ENCODE results near the gene NPPB. TPM values are rescaled to one million over a fixed set of nuclear protein-coding genes. Genes with fewer than 3 reads are reported as not detected.

Gene NPPB
- total and polyA plus RNA-seq, 5 donors from 2014 or later: not detected

- no peaks in the 10 kb centered on the region for H3K27me3 ChIP-seq (ENCODE audit: control insufficient read depth, insufficient read depth, low read length)
- H3K4me3 Mint-ChIP-seq: no peak overlapping the region
- no peak for DNase-seq
- H3K27ac Mint-ChIP-seq: no peak overlapping the region
- H3K4me3 ChIP-seq (ENCODE audit: low read depth, low read length): no peak overlapping the region
- peaks cover 38% of the 10 kb centered on the region for H3K36me3 Mint-ChIP-seq
- no peaks in the 10 kb centered on the region for H3K27me3 Mint-ChIP-seq
- H3K4me1 ChIP-seq (ENCODE audit: control insufficient read depth, insufficient read depth, low read length, poor library complexity, severe bottlenecking): no peaks in the 10 kb centered on the region
- no peak for ATAC-seq (ENCODE audit: low read depth in 2 of 2)
- H3K4me1 Mint-ChIP-seq: peaks cover 0 to 9% (median 2%) of the 10 kb centered on the region in 4 donors
- peaks cover 44% of the 10 kb centered on the region for H3K36me3 ChIP-seq (ENCODE audit: control insufficient read depth, insufficient read depth, low read length)
- H3K27ac ChIP-seq (ENCODE audit: insufficient read depth, low read length, poor library complexity, severe bottlenecking): no peak overlapping the region
- H3K9me3 ChIP-seq (ENCODE audit: control insufficient read depth in 2 of 2, low read length in 2 of 2): no peaks in the 10 kb centered on the region
- peaks cover 0 to 3% (median 0%) of the 10 kb centered on the region in 7 donors for H3K9me3 Mint-ChIP-seq
Observed at GRCh38 chr1:11839727-11840705, 18.7 kb downstream of the NPPB start.

GRCh38 chr1:11838349-11839272, 20.1 kb downstream of the NPPB start:
- ATAC-seq (ENCODE audit: low read depth in 2 of 2) (peak; percentile 78 to 81), DNase-seq (peak; percentile 59 to 74 (median 64))
- Histone ChIP-seq H3K36me3 (ENCODE audit: control insufficient read depth, insufficient read depth, low read length) (peaks cover 47% of the 10 kb centered on the region), H3K27ac (ENCODE audit: insufficient read depth, low read length, poor library complexity, severe bottlenecking) (no peak overlapping the region), H3K9me3 (ENCODE audit: control insufficient read depth in 2 of 2, low read length in 2 of 2) (no peaks in the 10 kb centered on the region), H3K27me3 (ENCODE audit: control insufficient read depth, insufficient read depth, low read length) (no peaks in the 10 kb centered on the region), H3K4me1 (ENCODE audit: control insufficient read depth, insufficient read depth, low read length, poor library complexity, severe bottlenecking) (no peaks in the 10 kb centered on the region), H3K4me3 (ENCODE audit: low read depth, low read length) (no peak overlapping the region)
- Mint-ChIP-seq H3K4me3 (no peak overlapping the region), H3K4me1 (peaks cover 0 to 9% (median 2%) of the 10 kb centered on the region in 4 donors), H3K9me3 (no peaks in the 10 kb centered on the region), H3K36me3 (peaks cover 38% of the 10 kb centered on the region), H3K27ac (no peak overlapping the region), H3K27me3 (no peaks in the 10 kb centered on the region)

GRCh38 chr1:11837767-11838348, 20.9 kb downstream of the NPPB start:
- H3K27me3 ChIP-seq (ENCODE audit: control insufficient read depth, insufficient read depth, low read length): no peaks in the 10 kb centered on the region
- Mint-ChIP-seq H3K9me3 (no peaks in the 10 kb centered on the region), H3K4me3 (peak overlapping the region in 1 of 4 donors; percentile 68), H3K4me1 (peaks cover 0 to 9% (median 2%) of the 10 kb centered on the region in 4 donors), H3K27me3 (no peaks in the 10 kb centered on the region), H3K36me3 (peaks cover 34% of the 10 kb centered on the region), H3K27ac (no peak overlapping the region)
- ATAC-seq (ENCODE audit: low read depth in 2 of 2) (no peak), DNase-seq (no peak)
- no peak overlapping the region for H3K4me3 ChIP-seq (ENCODE audit: low read depth, low read length)
- H3K36me3 ChIP-seq (ENCODE audit: control insufficient read depth, insufficient read depth, low read length): peaks cover 53% of the 10 kb centered on the region
- no peaks in the 10 kb centered on the region for H3K9me3 ChIP-seq (ENCODE audit: control insufficient read depth in 2 of 2, low read length in 2 of 2)
- H3K27ac ChIP-seq (ENCODE audit: insufficient read depth, low read length, poor library complexity, severe bottlenecking): no peak overlapping the region
- no peaks in the 10 kb centered on the region for H3K4me1 ChIP-seq (ENCODE audit: control insufficient read depth, insufficient read depth, low read length, poor library complexity, severe bottlenecking)

GRCh38 chr1:11836955-11837766, 21.6 kb downstream of the NPPB start:
- Mint-ChIP-seq H3K27ac (no peak overlapping the region), H3K36me3 (peaks cover 36% of the 10 kb centered on the region), H3K4me1 (peaks cover 0 to 7% (median 2%) of the 10 kb centered on the region in 4 donors), H3K27me3 (no peaks in the 10 kb centered on the region), H3K4me3 (no peak overlapping the region), H3K9me3 (no peaks in the 10 kb centered on the region)
- H3K27me3 ChIP-seq (ENCODE audit: control insufficient read depth, insufficient read depth, low read length): no peaks in the 10 kb centered on the region
- ATAC-seq (ENCODE audit: low read depth in 2 of 2) (no peak), DNase-seq (no peak)
- H3K4me3 ChIP-seq (ENCODE audit: low read depth, low read length): no peak overlapping the region
- no peaks in the 10 kb centered on the region for H3K4me1 ChIP-seq (ENCODE audit: control insufficient read depth, insufficient read depth, low read length, poor library complexity, severe bottlenecking)
- no peak overlapping the region for H3K27ac ChIP-seq (ENCODE audit: insufficient read depth, low read length, poor library complexity, severe bottlenecking)
- H3K36me3 ChIP-seq (ENCODE audit: control insufficient read depth, insufficient read depth, low read length): peaks cover 54% of the 10 kb centered on the region
- H3K9me3 ChIP-seq (ENCODE audit: control insufficient read depth in 2 of 2, low read length in 2 of 2): no peaks in the 10 kb centered on the region

GRCh38 chr1:11835441-11836225, 23.1 kb downstream of the NPPB start:
- H3K36me3 Mint-ChIP-seq: peaks cover 24% of the 10 kb centered on the region
- no peaks in the 10 kb centered on the region for H3K9me3 Mint-ChIP-seq
- H3K9me3 ChIP-seq (ENCODE audit: control insufficient read depth in 2 of 2, low read length in 2 of 2): no peaks in the 10 kb centered on the region
- H3K4me3 ChIP-seq (ENCODE audit: low read depth, low read length): no peak overlapping the region
- DNase-seq: no peak
- H3K27me3 ChIP-seq (ENCODE audit: control insufficient read depth, insufficient read depth, low read length): no peaks in the 10 kb centered on the region
- H3K4me1 Mint-ChIP-seq: peaks cover 0 to 7% (median 2%) of the 10 kb centered on the region in 4 donors
- H3K4me1 ChIP-seq (ENCODE audit: control insufficient read depth, insufficient read depth, low read length, poor library complexity, severe bottlenecking): no peaks in the 10 kb centered on the region
- H3K27ac ChIP-seq (ENCODE audit: insufficient read depth, low read length, poor library complexity, severe bottlenecking): no peak overlapping the region
- peaks cover 54% of the 10 kb centered on the region for H3K36me3 ChIP-seq (ENCODE audit: control insufficient read depth, insufficient read depth, low read length)
- no peak overlapping the region for H3K4me3 Mint-ChIP-seq
- no peak for ATAC-seq (ENCODE audit: low read depth in 2 of 2)
- H3K27ac Mint-ChIP-seq: no peak overlapping the region
- H3K27me3 Mint-ChIP-seq: no peaks in the 10 kb centered on the region

GRCh38 chr1:11833900-11834299, 24.8 kb downstream of the NPPB start:
- Histone ChIP-seq H3K36me3 (ENCODE audit: control insufficient read depth, insufficient read depth, low read length) (peaks cover 60% of the 10 kb centered on the region), H3K27ac (ENCODE audit: insufficient read depth, low read length, poor library complexity, severe bottlenecking) (no peak overlapping the region), H3K9me3 (ENCODE audit: control insufficient read depth in 2 of 2, low read length in 2 of 2) (no peaks in the 10 kb centered on the region), H3K27me3 (ENCODE audit: control insufficient read depth, insufficient read depth, low read length) (no peaks in the 10 kb centered on the region), H3K4me1 (ENCODE audit: control insufficient read depth, insufficient read depth, low read length, poor library complexity, severe bottlenecking) (no peaks in the 10 kb centered on the region), H3K4me3 (ENCODE audit: low read depth, low read length) (no peak overlapping the region)
- Mint-ChIP-seq H3K36me3 (peaks cover 25% of the 10 kb centered on the region), H3K9me3 (no peaks in the 10 kb centered on the region), H3K4me1 (peaks cover 0 to 5% (median 2%) of the 10 kb centered on the region in 4 donors), H3K27ac (no peak overlapping the region), H3K4me3 (no peak overlapping the region), H3K27me3 (no peaks in the 10 kb centered on the region)
- ATAC-seq (ENCODE audit: low read depth in 2 of 2): no peak
- no peak for DNase-seq
